HEK293 (cell line): ENCODE results near the gene MSI2.

Experiments used
- GFI1B ChIP-seq: fragments of 450-650 bp; formaldehyde crosslinking; IDR thresholded peaks from 2 replicates; pipeline ENCODE4 v1.5.1; 2016; ENCODE audit warnings: missing biosample characterization, missing genetic modification characterization
- ZBTB7A ChIP-seq: fragments of 450-650 bp; formaldehyde crosslinking; IDR thresholded peaks from 2 replicates; pipeline ENCODE4 v1.5.1; 2016; ENCODE audit warnings: low read depth, missing biosample characterization, missing genetic modification characterization
- ZNF114 ChIP-seq: fragments of 450-650 bp; formaldehyde crosslinking; IDR thresholded peaks from 2 replicates; pipeline ENCODE4 v1.5.0; 2017; ENCODE audit warnings: missing biosample characterization, missing genetic modification characterization
- ZNF133 ChIP-seq: fragments of 450-650 bp; formaldehyde crosslinking; IDR thresholded peaks from 2 replicates; pipeline ENCODE4 v1.5.1; 2016; ENCODE audit warnings: missing biosample characterization, missing genetic modification characterization
- ZNF174 ChIP-seq: fragments of 450-650 bp; formaldehyde crosslinking; IDR thresholded peaks from 2 replicates; pipeline ENCODE4 v1.5.0; 2017; ENCODE audit warnings: missing biosample characterization, mild to moderate bottlenecking, missing genetic modification characterization

DNA sequence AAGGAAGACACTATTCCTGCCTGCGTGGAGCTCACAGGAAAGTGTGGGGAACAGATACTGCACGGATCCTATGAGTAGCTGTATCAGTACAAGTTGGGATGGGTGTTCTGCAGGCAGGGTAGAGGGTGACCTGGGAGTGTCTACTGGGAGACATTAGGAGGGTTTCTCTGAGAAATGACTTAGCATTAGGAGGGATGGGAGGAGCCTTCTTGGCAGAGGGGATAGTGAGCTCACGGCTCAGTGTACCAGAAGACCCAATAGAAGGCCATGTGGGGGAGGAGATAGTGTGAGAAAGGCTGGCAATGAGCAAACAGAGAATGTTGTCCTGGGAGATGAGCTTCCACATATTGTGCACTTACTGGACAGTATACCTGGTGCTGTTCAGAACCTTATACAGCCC is 109.1 kb downstream of the MSI2 start:
- TF ChIP-seq ZNF174 (tag by site-specific recombination) (no peak), ZBTB7A (no peak), ZNF114 (no peak), ZNF133 (tag by site-specific recombination) (no peak), GFI1B (tag by site-specific recombination) (no peak)
